NK-92 treated with Interleukin-12 subunit alpha and Interleukin-12 subunit beta, amount 100 ng/mL, for 24 hours (cell line): ENCODE measurements around the gene SAG.
"Not testable (repeated sequence)": the region's sequence is repeated elsewhere in the genome, so short reads cannot be mapped to it uniquely, and the experiment has no call there.

Experiments used
- DNase-seq: peaks from one replicate; lab custom pipeline; 2025; lab: John Stamatoyannopoulos, UW

Gene SAG

DNA sequence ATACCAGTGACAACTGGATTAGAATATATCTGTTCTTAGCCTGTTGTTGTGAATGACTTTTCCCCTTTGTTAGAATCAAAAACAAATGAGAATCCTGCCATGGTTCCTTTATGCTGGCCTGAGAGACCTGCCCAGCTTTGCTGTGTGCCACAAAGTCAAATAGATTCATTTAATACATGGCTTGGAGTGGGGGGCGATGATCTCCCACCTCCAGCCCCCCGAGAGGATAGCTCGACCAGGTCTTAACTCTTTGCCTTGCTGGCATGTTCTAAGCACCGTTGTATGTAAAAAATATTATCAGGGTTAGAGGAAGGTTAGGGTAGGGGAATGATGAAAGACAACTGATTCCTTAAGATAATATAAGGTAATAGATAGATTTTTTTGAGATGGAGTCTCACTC, 24.5 kb downstream of the SAG start:
- DNase-seq: no peak

DNA sequence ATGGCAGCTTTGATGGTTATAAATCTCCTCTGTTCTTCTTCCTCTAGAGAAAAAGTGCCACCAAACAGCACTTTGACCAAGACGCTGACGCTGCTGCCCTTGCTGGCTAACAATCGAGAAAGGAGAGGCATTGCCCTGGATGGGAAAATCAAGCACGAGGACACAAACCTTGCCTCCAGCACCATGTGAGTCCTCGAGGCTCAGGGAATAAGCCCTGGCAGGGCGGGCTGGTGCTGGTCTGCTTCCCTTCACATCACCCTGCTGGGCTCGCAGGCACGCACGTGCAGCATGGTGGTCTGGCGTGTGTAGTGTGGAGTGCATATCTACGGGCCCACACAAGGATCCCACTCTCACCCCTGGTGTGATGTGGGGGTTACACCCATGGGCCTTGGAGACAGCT, 27.3 kb downstream of the SAG start:
- no peak for DNase-seq

DNA sequence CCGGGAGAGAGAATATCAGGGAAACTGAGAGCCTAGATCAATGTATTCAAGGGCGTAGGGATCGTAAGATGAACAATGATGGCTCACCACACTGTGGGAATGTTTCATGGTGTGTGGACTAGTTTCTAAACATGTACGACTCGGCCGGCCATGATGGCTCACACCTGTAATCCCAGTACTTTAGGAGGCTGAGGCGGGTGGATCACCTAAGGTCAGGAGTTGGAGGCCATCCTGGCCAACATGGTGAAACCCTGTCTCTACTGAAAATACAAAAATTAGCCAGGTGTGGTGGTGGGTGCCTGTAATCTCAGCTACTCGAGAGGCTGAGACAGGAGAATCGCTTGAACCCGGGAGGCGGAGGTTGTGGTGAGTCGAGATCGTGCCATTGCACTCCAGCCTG, 28.5 kb downstream of the SAG start:
- DNase-seq: not testable (repeated sequence)

DNA sequence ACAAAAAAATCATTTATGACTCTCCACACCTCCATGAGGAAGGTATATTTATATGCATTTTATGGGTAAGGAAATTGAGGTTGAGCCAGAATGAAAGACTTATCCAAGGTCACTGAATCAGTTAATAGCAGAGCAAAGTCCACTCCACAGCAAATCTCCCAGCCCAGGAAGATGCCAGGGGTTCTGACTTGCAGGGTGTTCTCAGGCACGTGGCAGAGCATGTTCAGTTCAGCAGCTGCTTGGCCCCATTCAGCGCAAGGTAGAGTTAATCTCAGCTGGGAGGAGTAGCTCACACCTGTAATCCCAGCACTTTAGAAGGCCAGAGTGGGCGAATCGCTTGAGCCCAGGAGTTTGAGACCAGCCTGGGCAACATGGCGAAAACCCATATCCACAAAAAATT, 28.9 kb downstream of the SAG start:
- DNase-seq: no peak

DNA sequence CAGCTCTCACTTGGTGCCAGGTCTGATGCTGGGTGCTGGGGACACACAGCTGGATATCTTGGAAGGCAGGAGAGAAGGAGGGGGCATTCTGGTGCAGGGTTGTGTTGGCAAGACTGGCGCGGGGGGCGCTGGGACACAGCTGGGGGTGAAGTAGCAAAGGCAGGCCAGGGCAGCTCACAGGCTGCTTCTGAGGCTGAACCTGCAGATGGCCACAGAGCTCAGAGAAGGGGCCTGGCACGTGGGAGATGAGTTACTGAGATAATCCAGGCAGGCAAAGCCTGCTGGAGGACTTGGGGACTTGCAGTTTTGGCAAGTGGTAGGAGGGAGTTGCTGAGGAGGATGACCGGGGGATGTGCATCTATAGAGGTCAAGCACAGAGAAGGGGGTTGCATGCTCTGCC, 30.4 kb downstream of the SAG start:
- DNase-seq: no peak

DNA sequence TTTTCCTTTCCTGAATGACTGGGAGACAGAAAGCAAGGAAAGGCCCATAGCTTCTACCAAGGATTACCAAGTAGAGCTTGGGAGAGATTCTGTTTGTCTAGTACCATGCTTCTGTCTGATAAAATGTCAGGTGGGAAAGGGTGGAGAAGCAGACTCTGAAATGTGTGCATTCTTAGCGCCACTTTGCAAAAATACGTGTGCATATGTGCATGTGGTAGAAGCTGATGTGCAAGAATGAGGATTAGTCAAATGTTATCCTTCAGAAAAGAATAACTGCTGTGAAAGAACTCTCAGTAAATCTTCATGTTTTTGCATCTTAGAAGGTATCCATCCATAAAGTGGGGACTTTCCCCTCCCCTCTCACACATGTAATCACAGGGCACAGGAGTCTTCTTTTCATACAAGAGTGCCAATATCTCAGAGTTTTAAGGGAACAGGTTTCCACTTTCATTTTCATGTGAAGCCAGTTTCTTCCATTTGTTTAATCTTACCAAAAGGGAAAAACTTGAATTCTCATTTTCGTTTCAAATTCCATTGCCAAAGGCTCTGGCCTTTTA, 31.3 kb downstream of the SAG start:
- DNase-seq: no peak

DNA sequence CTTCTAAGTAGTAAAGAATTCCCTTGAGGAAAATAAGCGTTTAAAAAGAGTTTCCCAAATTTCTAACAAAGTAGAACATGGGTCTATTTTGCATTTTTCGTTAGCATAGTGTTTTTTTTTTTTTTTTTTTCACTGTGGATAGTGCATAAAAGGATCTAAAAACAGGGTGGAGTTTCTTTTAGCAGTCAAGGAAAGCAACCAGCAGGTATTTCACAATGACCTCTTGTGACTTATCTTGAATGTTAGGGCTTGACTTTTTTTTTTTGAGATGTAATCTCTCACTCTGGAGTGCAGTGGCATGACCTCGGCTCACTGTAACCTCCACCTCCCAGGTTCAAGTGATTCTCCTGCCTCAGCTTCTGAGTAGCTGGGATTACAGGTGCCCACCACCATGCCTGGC, 31.8 kb downstream of the SAG start:
- DNase-seq: no peak

DNA sequence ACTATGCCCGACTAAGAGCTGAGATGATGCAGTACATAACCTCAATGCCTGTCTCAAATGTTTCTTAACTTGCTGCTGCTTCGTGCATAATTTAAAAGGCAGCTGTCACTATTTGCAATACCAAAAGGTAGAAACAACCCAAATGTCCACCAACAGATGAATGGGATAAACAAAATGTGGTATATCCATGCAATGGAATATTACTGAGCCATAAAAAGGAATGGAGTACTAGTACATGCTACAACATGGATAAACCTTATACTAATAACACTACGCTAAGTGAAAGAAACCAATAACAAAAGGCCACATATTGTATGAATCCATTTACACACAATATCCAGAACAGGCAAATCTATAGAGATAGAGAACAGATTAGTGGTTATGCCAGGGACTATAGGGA, 33.7 kb downstream of the SAG start:
- no peak for DNase-seq

DNA sequence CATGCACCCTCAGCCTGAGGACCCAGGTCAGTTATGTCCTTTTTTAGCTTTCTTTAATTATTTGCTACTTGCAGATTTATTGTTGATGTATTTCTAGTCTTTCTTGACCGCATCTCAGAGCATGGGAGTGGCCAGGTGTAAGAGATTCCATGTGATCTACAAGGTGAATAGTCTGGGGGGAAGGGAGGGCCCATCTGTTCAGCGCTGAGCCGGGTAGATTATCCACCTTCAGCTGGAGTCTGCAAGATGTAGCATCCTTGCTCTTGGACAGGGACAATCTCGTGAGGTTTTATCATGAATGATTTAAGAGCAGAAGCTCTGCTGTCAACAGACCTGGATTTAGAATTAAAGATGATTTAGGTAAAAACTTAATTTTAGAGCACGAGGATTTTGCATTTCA, 34.7 kb downstream of the SAG start:
- no peak for DNase-seq

DNA sequence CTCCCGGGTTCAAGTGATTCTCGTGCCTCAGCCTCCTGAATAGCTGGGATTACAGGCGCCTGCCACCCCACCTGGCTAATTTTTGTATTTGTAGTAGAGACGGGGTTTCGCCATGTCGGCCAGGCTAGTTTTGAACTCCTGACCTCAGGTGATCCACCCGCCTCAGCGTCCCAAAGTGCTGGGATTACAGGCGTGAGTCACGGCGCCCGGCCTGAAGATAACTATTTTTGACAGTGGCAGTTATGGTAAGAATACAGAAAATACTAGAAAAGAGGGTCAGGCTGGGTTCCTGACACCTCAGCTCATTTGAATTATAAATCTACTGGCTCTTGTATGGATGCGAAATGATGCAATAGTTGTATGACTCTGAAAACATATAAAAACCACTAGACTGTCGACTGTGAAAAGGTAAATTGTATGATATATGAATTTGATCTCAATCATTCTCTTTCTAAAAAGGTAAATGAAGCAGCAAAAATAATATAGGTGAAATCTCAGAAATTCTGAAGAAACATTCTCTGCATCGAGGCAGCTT, 35.6 kb downstream of the SAG start:
- DNase-seq: no peak

DNA sequence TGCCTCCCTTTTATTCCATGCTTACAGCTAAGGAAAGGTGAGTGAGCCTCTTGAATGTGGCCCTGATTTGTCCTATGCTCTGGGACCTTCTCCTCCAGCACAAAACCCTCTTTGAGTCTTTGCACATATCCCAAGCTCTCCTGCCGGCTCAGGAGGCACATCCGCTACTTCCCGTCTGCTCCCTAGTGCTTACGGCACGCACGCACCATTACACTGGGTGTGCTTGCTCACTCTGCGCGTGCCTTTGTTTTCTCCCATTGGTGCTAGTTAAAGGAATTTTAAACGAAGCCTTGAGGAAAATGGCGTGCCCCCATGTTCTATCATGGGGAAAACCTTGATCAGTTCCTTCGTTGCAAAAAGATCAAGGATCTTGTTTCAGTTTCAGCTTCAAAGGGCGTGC, 38.8 kb downstream of the SAG start:
- DNase-seq: no peak

DNA sequence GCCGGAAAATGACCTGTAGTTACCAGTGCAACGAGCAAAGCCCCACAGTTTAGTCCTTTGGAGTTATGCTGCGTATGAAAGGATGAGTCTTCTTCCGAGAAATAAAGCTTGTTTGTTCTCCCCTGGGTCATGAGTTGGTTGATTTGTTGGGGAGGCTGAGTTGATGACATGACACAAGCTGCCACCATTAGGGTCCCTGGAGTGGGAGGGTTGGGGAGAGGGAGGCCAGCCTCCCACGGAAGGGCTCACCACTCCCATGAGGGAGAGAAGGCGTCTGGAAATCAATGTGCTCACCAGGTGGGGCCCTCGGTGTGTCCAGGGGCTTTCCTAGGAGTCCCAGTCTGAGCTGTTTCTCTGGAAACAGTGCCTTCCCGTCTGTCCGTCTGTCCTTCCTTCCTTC, 39.3 kb downstream of the SAG start:
- DNase-seq: no peak

DNA sequence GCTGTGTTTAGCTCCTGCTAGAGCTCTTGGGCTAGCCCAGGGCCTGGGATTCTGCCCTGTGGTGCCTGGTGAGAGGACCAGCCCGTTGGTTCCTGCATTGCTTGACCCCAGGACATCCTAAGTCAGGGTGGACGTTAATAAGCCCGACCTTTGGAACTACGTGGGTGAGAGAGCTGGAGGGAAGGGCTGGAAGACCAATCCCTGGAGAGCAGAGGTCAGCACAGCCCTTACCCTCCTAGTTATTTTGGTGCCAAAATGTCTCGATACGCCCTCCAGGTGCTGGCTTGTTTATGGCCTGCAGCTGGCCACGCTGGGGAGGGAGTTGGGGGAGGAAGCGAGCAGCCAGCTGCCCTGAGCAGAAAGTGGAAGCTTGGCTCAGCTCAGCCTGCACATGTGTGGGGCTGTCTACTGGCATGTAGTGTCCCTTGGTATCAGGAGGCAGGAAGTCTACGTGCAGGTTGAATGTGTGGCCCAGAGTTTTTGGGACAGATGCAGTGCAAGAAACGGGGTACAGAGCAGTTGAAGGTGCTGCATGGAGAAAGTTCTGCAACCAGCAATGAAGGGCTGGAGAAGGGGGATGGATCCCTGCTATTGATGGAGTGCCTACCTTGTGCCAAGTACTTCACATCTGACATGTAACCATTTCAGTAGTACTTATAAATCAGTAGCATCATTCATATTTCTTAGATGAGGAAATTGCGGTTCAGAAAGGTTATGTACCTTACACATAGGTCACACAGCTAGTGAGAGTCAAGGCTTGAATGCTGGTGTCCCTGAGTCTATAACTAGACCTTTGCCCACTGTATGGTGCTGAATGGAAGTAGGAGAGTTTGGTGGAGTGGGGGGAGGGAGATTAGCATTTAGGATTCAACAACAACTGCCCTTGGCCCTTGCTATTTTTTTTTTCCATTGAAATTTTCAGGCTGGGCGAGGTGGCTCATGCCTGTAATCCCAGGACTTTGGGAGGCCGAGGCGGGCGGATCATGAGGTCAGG, 41.7 kb downstream of the SAG start:
- no peak for DNase-seq

DNA sequence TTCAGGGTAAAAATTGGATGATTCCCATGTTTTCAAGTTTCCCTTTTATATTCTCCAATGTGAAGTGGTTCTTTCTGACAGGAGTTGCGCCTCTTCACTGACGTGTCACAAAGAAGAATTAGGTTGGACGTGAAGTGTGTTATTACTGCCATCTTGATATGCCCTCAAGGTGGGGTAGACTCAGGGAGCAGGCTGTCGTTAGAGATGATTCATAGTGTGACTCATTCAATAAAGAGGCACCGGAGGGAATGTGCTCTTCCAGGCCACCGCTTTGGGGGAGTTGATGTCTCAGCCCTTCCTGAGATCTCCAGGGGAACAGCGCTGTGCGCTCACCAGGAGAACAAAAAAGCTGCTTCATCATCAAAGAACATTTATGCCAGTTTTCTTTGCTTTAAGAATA, 43.1 kb downstream of the SAG start:
- no peak for DNase-seq

DNA sequence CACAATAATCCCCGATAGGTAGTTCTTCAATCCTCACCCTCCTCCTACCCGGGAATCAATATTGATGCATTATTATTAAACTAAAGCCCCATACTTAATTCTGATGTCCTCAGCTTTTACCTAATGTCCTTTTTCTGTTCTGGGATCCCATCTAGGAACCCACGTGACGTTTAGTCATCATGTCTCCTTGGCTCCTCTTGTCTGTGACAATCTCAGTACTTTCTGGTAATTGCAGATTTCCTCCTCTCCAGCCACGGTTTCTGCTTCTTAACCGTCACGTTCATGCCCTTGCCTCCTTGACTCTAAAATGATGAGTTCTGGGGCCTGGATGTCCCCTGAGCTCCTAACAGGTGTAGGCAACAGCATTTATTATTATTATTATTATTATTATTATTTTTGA, 43.8 kb downstream of the SAG start:
- no peak for DNase-seq

DNA sequence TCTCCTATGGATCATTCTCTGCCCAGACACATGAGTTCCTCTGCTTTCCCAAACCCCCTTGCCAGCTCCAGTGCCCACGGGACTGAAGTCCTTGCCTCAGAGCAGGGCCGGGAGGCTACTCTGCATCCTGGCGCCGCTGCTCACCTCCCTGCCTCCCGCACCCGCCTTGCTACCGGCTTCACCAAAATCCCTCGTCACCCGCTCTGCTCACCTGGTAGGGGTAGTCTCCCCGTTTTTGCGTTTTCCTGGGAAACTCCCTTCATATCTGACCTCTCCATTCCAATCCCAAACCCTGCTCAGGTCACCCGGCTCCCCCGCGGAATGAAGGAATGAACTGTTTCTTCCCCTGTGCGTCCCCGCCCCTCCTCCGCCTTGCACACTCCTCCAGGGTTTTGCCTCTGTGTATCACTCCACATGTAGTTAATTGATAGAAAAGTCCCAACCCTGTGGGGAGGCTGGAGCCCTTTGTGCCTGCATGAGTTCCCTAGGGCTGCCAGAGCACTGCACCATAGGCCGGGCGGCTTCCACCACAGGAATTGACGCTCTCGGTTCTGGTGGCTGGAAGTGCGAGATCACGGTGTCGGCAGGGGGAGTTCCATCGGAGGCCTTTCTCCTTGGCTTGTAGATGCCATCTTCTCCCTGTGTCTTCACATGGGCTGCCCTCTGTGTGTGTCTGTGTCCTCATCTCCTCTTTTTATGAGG, 44.7 kb downstream of the SAG start:
- no peak for DNase-seq

DNA sequence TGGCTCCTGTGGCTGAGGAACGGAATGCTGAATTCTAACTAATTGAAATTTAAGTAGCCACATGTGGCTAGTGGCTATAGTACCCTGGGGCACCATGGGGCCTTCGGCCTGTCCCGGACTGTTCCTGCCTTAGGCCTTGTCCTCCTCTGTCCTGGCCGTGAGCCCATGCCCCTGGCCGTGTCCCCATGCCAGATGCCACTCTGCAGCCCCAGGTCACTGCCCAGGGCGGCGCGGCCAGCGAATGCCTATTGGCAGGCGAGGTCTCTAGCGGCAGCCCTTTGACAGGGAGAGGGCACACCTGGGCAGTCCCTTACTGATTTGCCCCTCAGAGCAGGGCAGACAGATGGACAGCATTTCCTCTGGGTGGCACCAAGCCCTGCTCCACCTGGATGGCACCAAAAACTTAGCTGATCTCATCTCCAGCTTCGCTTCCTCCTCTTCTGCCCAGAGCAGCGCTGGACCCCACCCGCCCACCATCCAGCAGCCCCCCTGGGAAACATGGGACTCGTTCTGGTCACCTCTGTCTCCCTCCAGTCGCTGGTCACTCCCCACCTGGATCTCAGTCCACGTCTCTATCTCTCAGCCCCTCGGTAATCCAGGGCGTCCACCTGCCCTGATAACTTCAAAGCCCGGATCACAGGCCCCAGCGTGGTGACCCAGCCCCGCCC, 45.6 kb downstream of the SAG start:
- DNase-seq: no peak

DNA sequence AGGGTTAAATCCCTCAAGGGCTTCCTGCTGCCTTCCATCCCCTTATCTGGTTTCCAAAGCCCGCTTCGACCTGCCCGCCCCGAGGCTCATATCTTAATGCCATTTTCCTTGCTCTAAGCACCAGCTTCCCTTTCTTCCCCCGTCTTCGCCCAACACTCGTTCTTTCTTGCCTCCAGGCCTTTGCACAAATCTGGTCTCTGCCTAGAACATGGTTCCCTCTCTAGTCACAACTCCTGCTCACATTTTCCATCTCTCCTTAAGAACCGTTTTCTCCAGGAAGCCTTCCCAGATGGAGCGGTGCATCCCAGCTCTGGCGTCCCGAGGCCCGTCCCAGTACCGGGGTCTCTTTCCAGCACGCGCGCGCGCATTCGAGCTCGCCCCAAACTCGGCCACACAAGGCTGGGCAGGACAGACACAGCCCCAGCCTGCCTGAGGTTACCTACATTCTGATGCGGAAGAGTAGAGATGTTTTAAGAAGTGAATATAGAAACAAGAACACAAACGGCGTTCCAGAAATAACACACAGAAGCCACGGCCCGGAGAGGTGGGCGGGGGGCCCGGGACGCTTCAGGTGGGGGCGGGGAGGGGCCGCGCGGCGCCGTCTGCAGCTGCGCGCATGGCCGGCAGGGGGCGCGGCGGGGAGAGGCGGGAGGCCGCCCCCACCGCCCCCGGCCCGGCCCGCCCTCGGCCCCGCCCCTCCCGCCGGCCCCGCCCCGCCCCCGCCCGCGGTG, 46.3 kb downstream of the SAG start, which contains the start of gene DGKD:
Gene DGKD (plus strand): TSS at position 726 of the 731 bp plus-strand sequence. CDS start 25 bp downstream, outside the sequence.
- peak; percentile 45 for DNase-seq

DNA sequence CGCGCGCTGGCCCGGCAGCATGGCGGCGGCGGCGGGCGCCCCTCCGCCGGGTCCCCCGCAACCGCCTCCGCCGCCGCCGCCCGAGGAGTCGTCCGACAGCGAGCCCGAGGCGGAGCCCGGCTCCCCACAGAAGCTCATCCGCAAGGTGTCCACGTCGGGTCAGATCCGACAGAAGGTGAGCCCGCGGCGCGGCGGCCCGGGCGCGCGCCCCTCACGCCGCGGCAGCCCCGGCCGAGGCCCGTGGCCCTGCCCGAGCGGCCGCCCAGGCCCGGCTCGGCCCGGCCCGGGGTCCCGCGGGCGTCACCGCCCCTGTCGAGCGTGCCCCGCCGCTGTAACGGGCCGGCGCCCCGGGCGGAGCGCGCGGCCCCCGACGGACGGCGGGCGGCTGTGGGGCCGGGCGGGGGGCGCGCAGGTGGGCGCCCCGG, 46.9 kb downstream of the SAG start:
- no peak for DNase-seq

DNA sequence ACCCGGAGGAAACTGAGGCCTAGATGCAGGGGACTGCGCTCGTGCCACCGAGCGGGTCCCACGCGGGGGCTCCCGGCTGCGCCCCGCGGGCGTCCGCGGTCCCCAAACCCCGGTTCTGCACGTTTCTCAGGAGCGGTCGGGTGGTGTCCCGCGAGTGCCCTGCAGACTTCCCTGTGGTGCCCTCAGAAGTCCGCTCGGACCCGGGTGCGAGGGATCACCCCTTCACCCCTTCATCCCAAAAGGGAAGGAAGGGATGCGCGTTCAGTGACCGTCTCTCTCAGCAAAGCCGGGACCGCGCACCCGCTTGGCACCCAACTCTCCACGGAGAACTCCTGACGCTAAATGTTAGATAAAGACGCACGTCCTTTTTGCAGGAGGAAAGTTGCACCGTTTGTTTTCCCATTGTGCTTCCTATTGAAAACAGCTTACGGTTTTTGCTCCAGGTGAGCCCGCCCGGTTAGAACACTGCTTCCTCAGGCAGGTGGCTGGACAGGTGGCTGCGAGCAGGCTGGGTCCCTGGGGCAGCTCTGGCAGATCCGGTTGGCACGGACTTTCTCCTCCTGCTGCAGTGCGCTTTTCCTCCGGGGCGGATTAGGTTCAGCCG, 47.5 kb downstream of the SAG start:
- no peak for DNase-seq

DNA sequence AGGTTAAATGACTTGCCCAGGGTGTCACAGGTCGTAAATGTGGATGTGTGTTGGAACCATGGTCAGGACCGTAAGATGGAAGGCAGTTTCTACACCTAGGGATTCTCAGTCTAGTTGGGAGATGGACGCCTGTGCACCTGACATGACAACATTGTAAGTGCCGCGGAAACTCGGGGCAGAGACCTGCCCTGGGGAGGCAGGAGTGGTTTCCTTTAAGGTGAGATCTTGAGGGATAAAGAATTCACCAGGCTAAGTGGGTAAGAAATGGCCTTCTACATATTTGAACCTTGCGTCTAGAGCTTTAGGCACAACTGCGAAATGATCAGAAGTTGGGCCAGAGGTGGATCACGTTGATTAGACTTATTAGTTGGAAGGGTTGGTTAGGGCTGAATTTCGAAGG, 48.3 kb downstream of the SAG start:
- DNase-seq: no peak
